KMS-11 (cell line): ENCODE results near the gene GDI1.

Experiments
- H2AFZ ChIP-seq: fragments of 200-600 bp; sonication (generic); 2 replicates; pipeline ENCODE4 v1.6.1; 2016; ENCODE audit warnings: antibody characterized with exemption, mixed run types, low read depth
- H3K27ac ChIP-seq: fragments of 200-600 bp; sonication (generic); 2 replicates; pipeline ENCODE4 v1.6.1; 2016; ENCODE audit warnings: mild to moderate bottlenecking, mixed run types
- H3K27me3 ChIP-seq: fragments of 200-600 bp; sonication (generic); 2 replicates; pipeline ENCODE4 v1.6.1; 2017; ENCODE audit warnings: mild to moderate bottlenecking, low read depth, mixed run types, moderate library complexity; ENCODE audit not compliant: insufficient read depth
- H3K36me3 ChIP-seq: fragments of 200-600 bp; sonication (generic); 2 replicates; pipeline ENCODE4 v1.6.1; 2017; ENCODE audit warnings: mild to moderate bottlenecking, mixed run types; ENCODE audit not compliant: insufficient read depth
- H3K4me1 ChIP-seq: fragments of 200-600 bp; sonication (generic); 2 replicates; pipeline ENCODE4 v1.6.1; 2016; ENCODE audit warnings: mild to moderate bottlenecking, low read depth, mixed run types; ENCODE audit not compliant: poor library complexity, severe bottlenecking
- H3K4me2 ChIP-seq: fragments of 200-600 bp; sonication (generic); 2 replicates; pipeline ENCODE4 v1.7.0; 2016; ENCODE audit warnings: mild to moderate bottlenecking, mixed run types
- H3K4me3 ChIP-seq: fragments of 200-600 bp; sonication (generic); IDR thresholded peaks from 2 replicates; pipeline ENCODE4 v1.6.1; 2017; ENCODE audit warnings: low read depth, low read length, mixed read lengths; ENCODE audit not compliant: insufficient read depth
- H3K79me2 ChIP-seq: fragments of 200-600 bp; sonication (generic); 2 replicates; pipeline ENCODE4 v1.6.1; 2016; ENCODE audit warnings: low read depth, mixed run types; ENCODE audit not compliant: insufficient read depth
- H3K9ac ChIP-seq: fragments of 200-600 bp; sonication (generic); 2 replicates; pipeline ENCODE4 v1.6.1; 2016; ENCODE audit warnings: mild to moderate bottlenecking, mixed run types
- H4K20me1 ChIP-seq: fragments of 200-600 bp; sonication (generic); 2 replicates; pipeline ENCODE4 v1.6.1; 2016; ENCODE audit warnings: mild to moderate bottlenecking, mixed run types; ENCODE audit not compliant: insufficient read depth
- CTCF ChIP-seq: fragments of 200-600 bp; sonication (generic); conservative IDR thresholded peaks from 2 replicates; pipeline ENCODE4 v1.6.1; 2017; ENCODE audit warnings: low read depth, mild to moderate bottlenecking, antibody characterized with exemption, low read length, moderate library complexity, mixed read lengths

Gene GDI1

GRCh38 chrX:154437971-154438893 lies 1.3 kb downstream of the GDI1 start:
- Histone ChIP-seq H3K79me2 (peaks cover 12% of the 10 kb centered on the region; the same call in 1 of the 2 replicates), H3K36me3 (no peaks in the 10 kb centered on the region), H2AFZ (no peak overlapping the region), H3K4me3 (no peak overlapping the region), H3K4me2 (peak overlapping the region; percentile 71), H3K27ac (no peak overlapping the region), H4K20me1 (no peaks in the 10 kb centered on the region), H3K9ac (no peak overlapping the region), H3K4me1 (no peaks in the 10 kb centered on the region), H3K27me3 (no peaks in the 10 kb centered on the region)
- TF ChIP-seq CTCF, result no peak

- Histone ChIP-seq H3K27ac (no peak overlapping the region), H3K27me3 (no peaks in the 10 kb centered on the region), H3K4me1 (peaks cover 3% of the 10 kb centered on the region), H3K36me3 (no peaks in the 10 kb centered on the region), H3K79me2 (peaks cover 12% of the 10 kb centered on the region; the same call in 1 of the 2 replicates), H3K9ac (no peak overlapping the region), H4K20me1 (no peaks in the 10 kb centered on the region), H3K4me2 (no peak overlapping the region), H2AFZ (no peak overlapping the region), H3K4me3 (no peak overlapping the region)
- TF ChIP-seq CTCF, result no peak
These were observed 2.9 kb downstream of the GDI1 start for GRCh38 chrX:154439841-154440240.

GRCh38 chrX:154440623-154441357 lies 3.8 kb downstream of the GDI1 start:
- no peak overlapping the region for H3K4me2 ChIP-seq
- H3K79me2 ChIP-seq, result peaks cover 12% of the 10 kb centered on the region; the same call in 1 of the 2 replicates
- no peak overlapping the region for H3K4me3 ChIP-seq
- TF ChIP-seq CTCF, result no peak
- no peak overlapping the region for H3K9ac ChIP-seq
- no peaks in the 10 kb centered on the region for H3K36me3 ChIP-seq
- H4K20me1 ChIP-seq, result no peaks in the 10 kb centered on the region
- no peak overlapping the region for H3K27ac ChIP-seq
- H3K4me1 ChIP-seq, result peaks cover 3% of the 10 kb centered on the region
- H2AFZ ChIP-seq, result no peak overlapping the region
- no peaks in the 10 kb centered on the region for H3K27me3 ChIP-seq

GRCh38 chrX:154441564-154441963 lies 4.6 kb downstream of the GDI1 start:
- Histone ChIP-seq H3K27ac (no peak overlapping the region), H3K4me2 (no peak overlapping the region), H3K27me3 (no peaks in the 10 kb centered on the region), H3K4me1 (peaks cover 3% of the 10 kb centered on the region), H4K20me1 (no peaks in the 10 kb centered on the region), H3K79me2 (peaks cover 12% of the 10 kb centered on the region; the same call in 1 of the 2 replicates), H3K9ac (no peak overlapping the region), H3K4me3 (no peak overlapping the region), H3K36me3 (no peaks in the 10 kb centered on the region), H2AFZ (no peak overlapping the region)
- TF ChIP-seq CTCF, result no peak
